GM19468 (cell line): ENCODE measurements around the gene RET.
"Not testable (repeated sequence)": the region's sequence is repeated elsewhere in the genome, so short reads cannot be mapped to it uniquely, and the experiment has no call there.

Experiments
- ATAC-seq: cut with Tn5 transposase; IDR thresholded peaks from one replicate; pipeline ENCODE4 v1.9.1; 2021; ENCODE audit warnings: mild to moderate bottlenecking, moderate library complexity, moderate number of reproducible peaks; ENCODE audit not compliant: unreplicated experiment; ENCODE audit errors: extremely low read depth

The RET gene

DNA sequence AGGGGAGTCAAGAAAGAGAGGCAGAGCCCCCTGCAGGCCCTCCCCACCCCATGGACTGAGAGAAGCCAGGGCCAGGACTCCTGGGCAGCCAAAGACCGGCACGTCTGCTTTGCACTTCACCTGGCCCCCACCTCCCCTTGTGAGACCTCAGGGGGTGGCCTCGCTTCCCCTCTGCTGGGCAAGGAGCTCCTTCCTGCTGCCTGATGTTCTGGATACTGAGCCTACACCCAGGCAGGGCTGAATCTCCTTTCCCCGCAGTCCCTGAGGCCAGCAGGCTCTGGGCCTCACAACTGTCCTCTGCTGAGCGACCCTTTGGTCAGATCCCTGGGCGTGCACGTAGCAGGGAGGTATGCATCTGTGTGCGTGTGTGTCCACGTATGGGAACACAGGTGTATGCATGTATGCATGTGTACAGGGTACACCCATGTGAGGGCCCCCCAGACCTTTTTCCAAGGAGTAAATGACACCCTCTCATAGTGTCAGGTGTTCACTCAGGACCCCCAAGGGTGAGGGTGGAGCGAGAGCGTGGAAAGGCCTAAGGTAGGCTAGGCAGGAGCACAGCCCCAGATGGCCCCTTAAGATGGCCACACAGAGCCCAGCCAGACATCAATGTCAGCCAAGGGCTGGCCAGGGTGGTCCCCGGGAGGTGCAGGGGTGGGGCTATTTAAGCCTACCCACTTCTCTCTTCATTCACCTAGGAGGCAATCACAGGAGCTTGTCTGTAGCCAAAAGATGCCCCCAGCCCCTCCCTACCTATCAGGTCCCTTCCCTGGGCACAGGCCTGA is 1.9 kb upstream of the RET start:
- ATAC-seq = no peak

DNA sequence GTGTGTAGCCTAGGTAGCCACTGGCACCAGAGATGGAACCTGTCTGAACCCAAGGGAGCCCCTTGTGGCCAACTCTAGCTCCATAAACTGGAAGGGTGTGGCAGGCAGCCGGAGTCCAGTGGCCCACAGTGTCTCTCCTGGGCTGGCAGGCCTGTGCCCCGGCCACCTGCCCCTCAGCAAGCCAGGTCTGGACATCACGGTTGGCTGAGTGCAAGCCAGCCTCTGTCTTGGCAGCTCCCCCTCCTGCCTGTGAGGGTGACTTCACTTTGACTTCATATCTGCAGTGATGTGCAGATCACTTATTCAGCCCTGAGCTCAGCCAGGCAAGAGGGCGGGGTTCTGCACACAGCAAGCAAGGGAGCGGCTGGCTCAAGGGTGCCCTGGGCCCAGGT is 1.3 kb upstream of the RET start:
- no peak for ATAC-seq

DNA sequence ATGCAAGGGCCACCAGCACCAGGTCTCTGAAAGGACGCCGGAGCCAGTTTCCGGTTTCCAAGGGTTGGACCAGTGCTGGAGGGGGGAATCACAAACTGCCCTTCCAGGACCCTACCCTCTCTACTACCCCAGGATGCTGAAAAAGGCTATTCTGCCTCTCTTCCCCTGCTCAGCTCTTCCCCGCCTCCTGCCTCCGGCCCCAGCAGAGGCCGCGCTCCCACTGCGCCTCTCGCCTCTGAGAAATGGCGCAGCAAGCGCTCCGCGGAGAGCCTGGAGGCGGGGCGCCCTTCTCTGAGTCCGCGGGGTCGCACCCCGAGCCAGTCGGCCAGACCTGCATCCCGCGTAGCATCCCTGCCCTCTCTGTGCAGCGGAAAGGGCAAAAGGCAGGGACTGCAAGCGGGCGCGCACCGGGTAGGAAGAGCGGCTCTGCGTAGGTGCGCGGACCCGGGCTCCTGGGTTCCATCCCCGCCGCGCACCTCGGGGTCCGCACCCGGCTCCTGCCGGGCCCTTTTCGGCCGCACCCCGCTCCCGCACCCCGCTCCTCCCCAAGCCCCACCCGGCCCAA is 476 bp upstream of the RET start:
- ATAC-seq = no peak

DNA sequence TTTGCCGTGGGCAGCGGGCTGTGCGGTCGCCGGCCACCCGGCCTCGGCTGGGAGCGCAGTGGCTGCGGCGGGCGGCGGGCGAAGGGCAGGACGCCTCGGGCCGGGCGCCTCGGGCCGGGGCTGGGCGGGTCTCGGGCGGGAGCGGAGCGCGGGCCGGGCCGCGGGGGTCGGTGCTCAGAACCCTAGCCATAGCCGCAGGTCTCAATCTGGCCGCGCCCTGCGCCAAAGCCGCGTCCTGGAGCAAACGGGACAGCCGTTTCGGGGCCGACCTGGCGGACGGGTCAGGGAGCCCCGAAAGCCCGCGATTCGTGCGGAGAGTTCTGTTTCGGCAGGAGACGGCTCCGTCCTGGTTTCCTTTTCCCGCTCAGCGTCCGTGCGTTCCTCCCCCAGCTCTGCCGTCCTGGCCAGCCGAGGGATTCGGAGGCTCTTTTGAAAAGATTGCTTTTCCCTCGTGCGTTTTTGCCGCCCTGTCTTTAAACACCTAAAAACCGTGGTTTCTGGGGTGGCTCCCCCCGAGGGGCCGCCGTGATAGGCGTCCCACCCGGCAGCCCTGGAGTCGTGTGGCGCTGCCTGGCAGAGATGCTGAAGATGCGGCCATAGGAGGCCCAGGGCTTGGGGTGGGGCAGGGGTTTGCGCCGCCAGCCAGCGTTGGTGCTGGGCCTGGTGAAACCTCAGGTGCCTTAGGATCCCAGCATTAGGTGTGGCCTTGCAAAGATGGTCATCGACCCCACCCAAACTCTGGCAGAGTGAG is 727 bp downstream of the RET start:
- ATAC-seq = no peak

DNA sequence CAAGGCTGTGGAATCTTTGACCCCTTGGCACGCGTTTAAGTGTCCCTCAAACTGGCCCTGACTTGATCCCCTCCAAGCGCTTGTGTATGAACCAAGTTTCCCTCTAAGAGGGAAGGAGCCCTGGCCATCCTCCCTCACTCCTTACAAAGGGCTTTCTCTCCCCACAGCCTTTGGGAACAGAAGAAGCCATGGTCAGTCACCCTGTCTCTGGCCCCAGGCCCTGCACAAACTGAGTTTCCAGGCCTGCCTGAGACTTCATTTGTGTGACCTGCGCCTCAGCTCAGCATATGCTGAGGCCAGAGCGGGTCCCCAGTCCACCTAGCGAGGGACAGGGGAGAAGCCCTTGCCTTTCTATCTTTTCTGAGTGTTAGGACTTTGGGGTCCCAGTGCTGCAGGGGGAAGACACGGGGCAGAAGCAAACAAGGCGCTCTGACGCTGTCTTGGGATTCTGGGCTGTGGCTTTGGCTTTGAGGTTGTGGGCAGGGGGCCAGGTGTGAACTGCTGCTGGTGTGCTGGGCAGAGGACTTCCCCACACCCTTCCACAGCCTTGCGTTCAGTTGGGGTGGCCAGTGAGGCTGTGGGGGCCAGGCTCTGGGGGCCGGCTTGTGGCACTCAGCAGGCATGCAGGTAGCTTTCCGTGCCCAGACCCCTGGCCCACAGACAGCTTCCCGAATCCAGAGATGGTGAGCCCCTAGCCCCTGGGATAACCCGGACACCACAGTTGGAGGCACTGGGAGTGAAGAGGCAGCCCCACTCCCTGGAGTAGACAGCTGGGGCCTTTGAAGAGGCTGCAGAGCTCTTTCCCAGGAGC is 1.5 kb downstream of the RET start:
- ATAC-seq = no peak

DNA sequence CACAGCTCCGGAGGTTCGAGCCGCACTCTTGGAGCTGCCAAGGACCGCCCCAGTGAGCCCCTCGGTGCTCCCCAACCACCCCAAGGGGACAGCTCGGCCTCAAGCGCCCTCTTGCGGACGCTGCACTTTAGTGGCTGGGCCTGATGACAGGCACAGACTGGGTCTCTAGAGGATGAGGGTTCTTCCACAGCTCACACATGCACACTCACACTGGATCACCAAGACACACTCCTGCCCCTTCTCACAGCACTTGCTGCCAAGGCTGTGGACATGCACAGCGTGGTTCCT is 2.1 kb downstream of the RET start:
- no peak for ATAC-seq

DNA sequence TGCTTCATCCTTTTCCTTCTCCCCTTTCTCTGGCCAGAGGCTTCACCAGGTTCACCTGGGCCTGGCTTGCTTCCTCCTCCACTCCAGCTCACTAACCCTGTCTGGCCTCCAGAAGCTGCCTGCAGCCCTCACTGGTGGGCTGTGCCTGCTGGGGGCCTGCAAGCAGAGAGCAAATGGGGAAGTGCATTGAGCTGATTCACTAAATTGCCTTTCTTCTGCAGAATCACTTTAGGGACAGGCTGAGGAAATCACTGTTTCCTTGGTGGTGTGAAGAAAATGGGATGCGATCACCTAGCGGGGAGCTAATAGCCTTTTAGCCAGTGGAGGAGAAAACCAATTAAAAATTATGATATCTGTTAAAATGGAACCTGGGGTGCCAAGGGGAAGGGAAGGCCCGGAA is 3.0 kb downstream of the RET start:
- no peak for ATAC-seq

DNA sequence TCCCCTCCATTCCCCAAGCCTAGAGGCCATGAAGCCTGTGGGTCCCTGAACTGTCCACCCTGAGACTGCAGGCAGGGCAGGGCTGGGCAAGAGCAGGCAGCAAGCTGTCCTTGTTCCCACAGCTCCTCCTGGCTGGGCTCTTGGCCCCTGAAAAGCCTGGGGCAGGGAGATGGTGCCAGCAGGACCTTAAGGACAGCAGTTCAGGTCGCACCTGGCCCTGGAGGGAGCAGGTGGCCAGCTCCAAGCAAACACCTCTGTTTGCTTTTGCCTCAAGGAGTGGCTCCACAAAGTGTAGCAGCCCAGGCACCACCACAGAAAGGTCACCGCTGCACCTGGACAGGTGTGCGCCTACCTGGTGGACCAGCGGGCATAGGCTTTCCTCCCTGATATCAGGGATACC is 5.2 kb downstream of the RET start:
- ATAC-seq = no peak

DNA sequence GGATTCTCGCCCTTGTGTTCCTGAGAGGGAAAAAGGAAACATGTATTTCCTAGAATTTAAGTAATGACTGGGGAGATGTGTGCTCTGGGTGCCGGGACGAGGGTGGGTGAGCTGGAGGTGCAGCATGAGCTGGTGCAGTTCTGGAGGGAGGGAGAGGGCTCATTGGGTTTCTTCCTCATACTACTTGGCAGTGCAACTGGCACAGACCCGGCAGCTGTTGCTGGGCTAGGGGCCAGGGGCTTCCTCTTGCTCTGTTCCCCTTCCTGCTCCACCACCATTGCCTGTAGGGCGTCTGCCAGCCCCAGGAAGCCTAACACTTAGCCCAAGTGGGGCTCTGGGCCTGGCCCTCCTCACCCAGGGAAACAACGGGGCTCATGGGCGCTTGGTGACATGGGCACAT is 5.9 kb downstream of the RET start:
- no peak for ATAC-seq

DNA sequence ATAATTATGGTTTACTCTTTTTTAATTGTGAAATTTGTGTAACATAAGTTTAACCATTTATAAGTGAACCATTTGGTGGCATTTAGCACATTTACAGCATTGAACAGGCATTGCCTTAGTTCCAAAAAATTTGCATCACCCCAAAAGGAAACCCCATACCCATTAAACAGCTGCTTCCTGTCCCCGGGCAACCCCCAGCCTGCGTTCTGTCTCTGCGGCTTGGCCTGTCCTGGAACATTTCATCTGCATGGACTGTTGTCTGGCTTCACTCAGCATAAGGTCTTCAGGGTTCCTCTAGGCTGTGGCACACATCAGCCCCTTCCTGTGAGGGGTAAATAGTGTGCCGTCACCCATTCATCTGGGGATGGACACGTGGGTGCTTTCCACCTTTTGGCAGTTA is 6.9 kb downstream of the RET start:
- no peak for ATAC-seq

DNA sequence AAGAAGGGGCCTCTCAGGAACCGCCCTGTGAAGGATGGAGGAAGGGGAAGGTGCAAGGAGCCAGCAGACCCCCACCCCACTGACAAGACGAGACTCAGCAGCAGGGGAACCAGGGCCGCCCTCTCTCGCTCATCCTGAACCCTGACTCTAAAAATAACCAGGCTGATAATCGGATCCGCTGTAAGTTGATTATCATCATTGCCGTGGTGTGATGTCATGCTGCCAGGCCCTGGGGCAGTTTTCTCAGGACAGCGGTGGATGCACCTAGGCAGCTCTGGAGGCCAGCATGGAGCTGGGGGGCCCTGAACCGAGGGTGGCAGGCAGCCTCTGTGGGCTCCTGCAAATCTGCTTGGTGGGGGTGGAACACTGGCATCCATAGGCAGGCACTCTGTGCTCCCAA is 7.9 kb downstream of the RET start:
- ATAC-seq = no peak

DNA sequence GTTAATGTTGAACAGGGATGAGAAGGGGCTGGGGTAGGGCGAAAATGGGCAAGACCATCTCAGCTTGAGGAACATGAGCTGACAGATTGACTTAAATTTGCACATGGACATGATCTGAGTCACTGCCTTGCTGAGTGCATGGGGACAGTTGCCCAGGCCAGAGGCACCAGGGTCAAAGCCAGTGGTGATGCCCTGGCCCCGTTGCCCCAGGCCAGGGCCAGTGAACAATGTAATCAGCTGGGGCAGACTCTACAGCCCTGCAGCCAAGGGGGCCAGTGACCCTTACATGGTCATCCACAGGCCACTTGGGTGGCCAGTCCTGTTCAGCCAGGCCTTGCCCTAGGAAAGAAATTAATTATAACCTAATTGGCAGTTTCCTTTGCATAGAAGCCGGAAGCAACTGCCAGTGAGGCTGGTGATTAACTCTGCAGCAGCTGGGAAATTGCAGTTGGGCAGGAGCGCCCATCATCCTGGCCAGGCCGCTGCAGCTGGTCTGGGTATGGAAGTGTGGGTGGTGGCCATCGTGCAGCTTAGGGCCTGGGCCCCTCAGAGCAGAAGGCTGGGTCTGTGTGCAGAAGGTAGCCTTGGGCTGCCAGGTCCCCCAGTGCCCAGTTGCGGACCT is 9.6 kb downstream of the RET start:
- ATAC-seq = no peak

DNA sequence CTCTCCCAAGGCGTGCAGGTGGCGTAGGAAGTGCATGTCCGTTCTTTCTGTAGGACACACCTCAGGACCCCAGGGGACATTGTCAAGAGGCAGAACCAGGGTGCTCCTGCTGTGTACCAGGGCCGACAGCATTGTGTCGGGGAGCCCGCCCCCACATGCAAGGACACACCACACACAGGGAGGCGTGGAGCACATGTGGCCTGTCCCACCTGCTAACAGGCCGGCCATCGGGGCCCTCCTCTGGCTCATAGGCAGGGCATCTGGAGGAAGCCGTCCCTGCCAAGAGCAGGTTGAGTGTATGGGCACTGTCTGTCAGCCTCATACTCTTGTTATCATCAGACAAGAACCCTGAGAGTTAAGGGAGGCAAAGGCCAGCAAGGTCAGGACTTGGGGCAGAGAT is 12.7 kb downstream of the RET start:
- ATAC-seq = no peak

DNA sequence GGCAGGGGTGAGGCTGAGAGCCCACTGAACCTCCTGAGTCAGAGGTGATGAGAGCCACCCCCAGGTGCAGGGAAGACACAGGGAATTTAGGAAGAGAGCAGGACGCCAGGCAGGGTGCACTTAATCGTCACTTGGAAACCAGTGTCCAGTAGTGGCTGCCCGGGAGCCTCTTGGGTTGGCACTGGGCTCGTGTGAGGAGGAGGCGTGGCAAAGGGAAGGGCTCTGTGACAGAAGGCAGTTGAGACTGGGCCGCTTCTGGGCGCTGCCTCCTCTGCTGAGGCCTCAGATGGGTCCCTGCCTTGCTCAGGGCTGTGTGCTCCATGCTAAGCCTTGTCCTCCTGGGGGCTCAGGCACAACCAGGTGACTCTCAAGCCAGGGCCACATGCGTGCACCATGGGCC is 13.3 kb downstream of the RET start:
- ATAC-seq = no peak

DNA sequence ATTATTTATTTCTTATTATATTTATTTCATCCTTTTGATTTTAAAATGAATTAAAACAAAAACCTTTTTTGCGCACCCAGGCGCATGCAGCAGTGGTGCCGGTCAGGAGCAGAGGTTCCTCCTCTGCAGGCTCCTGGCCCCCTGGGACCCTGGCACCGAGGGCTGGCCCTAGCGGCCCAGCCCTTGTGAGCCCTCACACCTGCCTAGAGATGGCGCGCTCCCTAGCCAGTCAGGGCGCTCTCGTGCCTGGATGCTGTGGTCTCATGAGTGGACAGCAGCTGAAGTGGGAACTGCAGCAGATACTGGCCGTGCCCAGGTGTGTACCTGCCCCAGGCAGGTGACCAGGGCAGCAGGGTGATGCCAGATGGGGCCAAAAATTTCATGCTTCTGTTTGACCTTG is 13.8 kb downstream of the RET start:
- ATAC-seq = no peak

DNA sequence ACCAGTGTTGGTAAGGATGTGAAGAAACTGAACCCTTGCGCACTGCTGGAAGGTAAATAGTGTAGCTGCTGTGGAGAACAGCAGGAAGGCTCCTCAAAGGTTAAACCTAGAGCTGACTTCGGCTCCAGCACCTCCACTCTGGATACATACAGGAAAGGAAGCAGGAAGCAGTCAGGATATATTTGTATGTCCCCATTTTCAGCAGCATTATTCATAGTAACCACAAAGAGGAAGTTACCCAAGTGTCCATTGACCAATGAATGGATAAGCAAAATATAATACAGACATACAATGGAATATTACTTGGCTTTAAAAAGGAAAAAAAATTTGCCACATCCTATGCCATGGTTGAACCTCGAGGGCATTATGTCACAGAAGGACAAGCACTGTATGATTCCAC is 15.0 kb downstream of the RET start:
- no peak for ATAC-seq

DNA sequence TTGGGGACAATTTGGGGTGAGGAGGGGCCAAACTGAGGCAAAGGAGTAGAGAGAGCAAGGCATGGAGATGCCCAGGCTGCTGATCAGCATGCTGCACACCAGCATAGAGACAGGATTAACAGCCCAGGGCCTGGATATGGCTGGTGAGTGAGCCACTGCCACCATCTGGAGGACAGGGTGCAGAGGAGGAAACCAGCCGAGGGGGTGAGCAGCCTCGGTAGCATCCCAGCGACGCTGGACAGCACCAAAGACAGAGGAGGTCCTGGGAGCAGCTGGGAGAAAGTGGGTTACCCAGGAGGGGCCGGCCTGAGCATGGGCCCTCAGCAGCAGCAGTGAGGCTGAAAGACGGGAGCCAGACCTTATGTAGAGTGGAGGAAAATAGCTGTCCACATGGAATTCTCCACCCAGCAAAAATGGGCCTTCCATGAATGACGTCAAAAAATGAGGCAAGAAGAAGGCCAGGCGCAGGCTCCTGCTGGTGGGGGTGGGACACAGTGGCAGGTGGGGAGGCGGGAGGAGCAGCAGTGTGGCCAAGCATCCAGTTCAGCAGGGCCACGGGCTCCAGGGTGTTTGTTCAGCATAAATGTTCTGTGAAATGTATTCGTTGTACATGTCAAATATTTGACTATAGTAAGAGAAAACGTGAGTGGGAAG is 16.7 kb downstream of the RET start:
- no peak for ATAC-seq

DNA sequence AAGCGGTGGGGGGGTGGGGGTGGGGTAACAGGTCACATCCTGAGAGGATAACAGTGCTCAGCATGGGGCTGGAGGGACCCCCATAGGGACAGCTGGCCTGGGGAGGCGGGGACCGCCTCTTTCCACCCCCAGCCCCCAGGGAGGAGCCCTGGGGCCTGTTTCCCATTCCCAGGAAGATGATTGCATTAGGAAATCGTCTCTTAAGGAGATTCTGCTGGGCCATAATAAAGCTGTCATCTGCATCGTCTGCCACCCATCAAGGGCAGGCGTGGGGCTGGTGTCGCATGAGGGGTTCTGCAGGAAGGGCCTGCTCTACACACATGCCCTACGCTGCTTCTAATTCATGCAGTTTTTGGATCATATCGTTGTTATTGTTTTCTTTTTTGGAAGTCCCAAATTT is 17.2 kb downstream of the RET start:
- no peak for ATAC-seq

DNA sequence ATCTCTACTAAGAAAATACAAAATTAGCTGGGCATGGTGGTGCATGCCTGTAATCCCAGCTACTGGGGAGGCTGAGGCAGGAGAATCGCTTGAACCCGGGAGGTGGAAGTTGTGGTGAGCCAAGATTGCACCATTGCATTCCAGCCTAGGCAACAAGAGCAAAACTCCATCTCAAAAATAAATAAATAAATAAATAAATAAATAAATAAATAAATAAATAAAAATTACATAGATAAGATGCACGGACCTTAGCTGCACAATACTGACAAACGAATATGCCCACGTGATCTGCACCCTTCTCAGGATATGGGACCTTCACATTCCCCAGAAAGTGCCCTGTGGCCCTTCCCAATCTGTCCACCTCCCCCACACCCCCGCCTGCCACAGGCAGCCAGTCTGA is 22.5 kb downstream of the RET start:
- not testable (repeated sequence) for ATAC-seq

DNA sequence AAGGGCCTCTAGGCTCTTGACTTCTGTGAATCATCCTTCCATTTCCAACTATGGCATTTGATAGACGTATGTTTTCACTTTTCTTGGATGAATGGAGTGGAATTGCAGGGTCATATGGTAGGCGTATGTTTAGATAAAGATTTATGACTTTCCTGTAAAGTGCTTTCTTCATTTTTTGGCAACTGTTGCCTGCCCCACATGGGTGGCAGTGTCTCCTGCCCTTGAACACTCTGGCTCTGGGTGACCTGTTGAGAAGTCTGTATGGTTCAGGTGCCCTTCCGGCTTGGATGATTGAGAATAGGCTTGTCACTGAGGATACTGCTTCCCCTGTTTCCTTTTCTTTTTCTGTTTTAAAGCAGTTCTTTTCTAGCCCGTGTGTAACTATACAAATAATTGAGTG is 23.1 kb downstream of the RET start:
- no peak for ATAC-seq
